C4-2B (cell line): ENCODE measurements around the gene NRN1.

Source experiments
- CTCF ChIP-seq: fragments of 450-650 bp; conservative IDR thresholded peaks from 2 replicates; pipeline ENCODE4 v1.5.1; 2017; ENCODE audit warnings: mild to moderate bottlenecking
- ZFX ChIP-seq: fragments of 450-650 bp; IDR thresholded peaks from 2 replicates; pipeline ENCODE4 v1.6.1; 2017

- no peak for TF ChIP-seq CTCF
- TF ChIP-seq ZFX, result no peak
Observed at GRCh38 chr6:5960456-5960855, 46.3 kb downstream of the NRN1 start.
